ENCODE results near the gene KIT. TPM values are rescaled to one million over a fixed set of nuclear protein-coding genes. Genes with fewer than 3 reads are reported as not detected.

Gene KIT
- total RNA-seq, 1 experiment from 2014 or later: not detected

DNA sequence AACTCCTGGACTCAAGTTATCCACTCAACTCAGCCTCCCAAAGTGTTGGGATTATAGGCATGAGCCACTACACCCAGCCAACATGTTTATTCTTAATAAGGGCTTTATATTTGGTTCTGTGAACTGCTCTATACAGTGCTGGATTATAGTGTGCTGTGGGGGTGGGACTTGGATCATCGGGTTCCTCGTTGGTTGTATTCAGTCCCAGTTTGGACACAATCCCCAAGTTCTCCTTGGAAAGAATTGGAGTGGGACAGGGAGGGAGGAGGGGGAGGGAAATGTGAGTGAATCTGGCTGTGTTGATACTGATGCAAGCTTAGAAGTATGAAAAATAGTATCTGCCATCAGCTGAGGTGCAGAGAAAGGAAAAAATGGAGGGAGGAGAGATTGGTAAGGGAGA lies 121.3 kb downstream of the KIT start:
- TF ChIP-seq CEBPB (IDR thresholded peaks at IDR 0.05; ENCODE audit: low read depth) (no peak), EZH2phosphoT487 (IDR thresholded peaks at IDR 0.05; ENCODE audit: borderline replicate concordance) (no peak), ZFX (IDR thresholded peaks at IDR 0.05) (no peak), YY1 (IDR thresholded peaks at IDR 0.05; ENCODE audit: extremely low read depth, insufficient replicate concordance, low read depth, low read length) (no peak), MAX (IDR thresholded peaks at IDR 0.05) (no peak), REST (IDR thresholded peaks at IDR 0.05; ENCODE audit: low read depth) (no peak)
- TF ChIP-seq, protein P1, sequence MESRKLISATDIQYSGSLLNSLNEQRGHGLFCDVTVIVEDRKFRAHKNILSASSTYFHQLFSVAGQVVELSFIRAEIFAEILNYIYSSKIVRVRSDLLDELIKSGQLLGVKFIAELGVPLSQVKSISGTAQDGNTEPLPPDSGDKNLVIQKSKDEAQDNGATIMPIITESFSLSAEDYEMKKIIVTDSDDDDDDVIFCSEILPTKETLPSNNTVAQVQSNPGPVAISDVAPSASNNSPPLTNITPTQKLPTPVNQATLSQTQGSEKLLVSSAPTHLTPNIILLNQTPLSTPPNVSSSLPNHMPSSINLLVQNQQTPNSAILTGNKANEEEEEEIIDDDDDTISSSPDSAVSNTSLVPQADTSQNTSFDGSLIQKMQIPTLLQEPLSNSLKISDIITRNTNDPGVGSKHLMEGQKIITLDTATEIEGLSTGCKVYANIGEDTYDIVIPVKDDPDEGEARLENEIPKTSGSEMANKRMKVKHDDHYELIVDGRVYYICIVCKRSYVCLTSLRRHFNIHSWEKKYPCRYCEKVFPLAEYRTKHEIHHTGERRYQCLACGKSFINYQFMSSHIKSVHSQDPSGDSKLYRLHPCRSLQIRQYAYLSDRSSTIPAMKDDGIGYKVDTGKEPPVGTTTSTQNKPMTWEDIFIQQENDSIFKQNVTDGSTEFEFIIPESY (IDR thresholded peaks at IDR 0.05; ENCODE audit: extremely low read depth, insufficient replicate concordance, low read length): no peak
- no peak for DNase-seq (ENCODE audit: low read depth, low spot score)
- no peaks in the 10 kb centered on the region for H3K4me1 ChIP-seq (ENCODE audit: control insufficient read depth in 1 of 2, insufficient read depth in 2 of 2, low read length in 2 of 2)
- no peak overlapping the region for H3K9ac ChIP-seq (ENCODE audit: low read length)
- CTCF ChIA-PET: no interaction called here
- ATAC-seq: no peak
- H3K27ac ChIP-seq (ENCODE audit: low read depth, low read length): no peak overlapping the region
- H3K36me3 ChIP-seq (ENCODE audit: control insufficient read depth in 1 of 2, insufficient read depth in 2 of 2, low read length in 2 of 2): no peaks in the 10 kb centered on the region
- H3K9me2 ChIP-seq (ENCODE audit: insufficient read depth): no peaks in the 10 kb centered on the region
- H4K20me1 ChIP-seq (ENCODE audit: insufficient read depth): no peaks in the 10 kb centered on the region
- no peak overlapping the region for H3K4me2 ChIP-seq (ENCODE audit: low read length)
- H3K79me2 ChIP-seq (ENCODE audit: insufficient read depth, low read length): no peaks in the 10 kb centered on the region
- H3K4me3 ChIP-seq (replicated peaks in 1 of 2; ENCODE audit: low read depth in 1 of 2, low read length in 2 of 2): no peak overlapping the region
- RAD21 ChIA-PET (ENCODE audit: low non-redundant PET in 1 of 2, low total read pairs in 2 of 2, uncharacterized antibody in 2 of 2, unreplicated experiment in 2 of 2): no interaction called here
- H2AFZ ChIP-seq (ENCODE audit: low read depth, low read length, poor library complexity, severe bottlenecking): no peak overlapping the region
- H3K27me3 ChIP-seq (ENCODE audit: insufficient read depth, low read length): no peaks in the 10 kb centered on the region
- intact Hi-C loops (cut with micrococcal nuclease): no loop called here
- BruUV-seq (replicated peaks): no TSS peak
- POLR2A ChIA-PET: no interaction called here
- H3K9me3 ChIP-seq (ENCODE audit: control insufficient read depth in 1 of 2, insufficient read depth in 1 of 2, low read depth in 1 of 2, low read length in 2 of 2): no peaks in the 10 kb centered on the region

Data from HCT116 (cell line).